Kidney (tissue), 14 donors: ENCODE data around the gene NCOR2. TPM values are rescaled to one million over a fixed set of nuclear protein-coding genes. Genes with fewer than 3 reads are reported as not detected.

Experiments
- DNase-seq, 5 donors: peaks; one replicate each; pipeline ENCODE4 v3.0.0-alpha.2; 2013 to 2020
- FAIRE-seq: peaks from 2 replicates; lab custom pipeline; 2012; peaks lifted over from hg19 to GRCh38; lab: Jason Lieb, UNC
- H3K27ac ChIP-seq, 2 donors: one replicate each; pipeline ENCODE4 v1.7.0; 2013; ENCODE audit warnings: low read depth in 2 of 2, low read length in 2 of 2, inconsistent platforms in 1 of 2
- H3K27me3 ChIP-seq: one replicate; pipeline ENCODE4 v1.7.1; 2013; ENCODE audit warnings: low read length, inconsistent platforms; ENCODE audit not compliant: control insufficient read depth, insufficient read depth
- H3K36me3 ChIP-seq, 3 donors: one replicate each; pipeline versions ENCODE4 v1.7.0 to v1.7.1; 2013; ENCODE audit warnings: low read length in 3 of 3, control low read depth in 1 of 3, inconsistent platforms in 1 of 3; ENCODE audit not compliant: insufficient read depth in 3 of 3, control insufficient read depth in 2 of 3
- H3K4me1 ChIP-seq, 3 donors: one replicate each; pipeline versions ENCODE4 v1.7.0 to v1.7.1; 2013; ENCODE audit warnings: low read length in 3 of 3, inconsistent platforms in 1 of 3, low read depth in 1 of 3; ENCODE audit not compliant: control insufficient read depth in 2 of 3, insufficient read depth in 2 of 3
- H3K4me3 ChIP-seq, 3 donors: one replicate each; pipeline versions ENCODE4 v1.7.0 to v1.8.1; 2013; ENCODE audit warnings: low read length in 3 of 3, control low read depth in 1 of 3, inconsistent platforms in 1 of 3
- H3K9ac ChIP-seq, 3 donors: one replicate each; pipeline versions ENCODE4 v1.7.0 to v1.7.1; 2013; ENCODE audit warnings: low read length in 3 of 3, control low read depth in 1 of 3, inconsistent platforms in 1 of 3
- H3K9me3 ChIP-seq, 3 donors: one replicate each; pipeline versions ENCODE4 v1.7.0 to v1.7.1; 2013; ENCODE audit warnings: low read length in 3 of 3, control low read depth in 1 of 3, inconsistent platforms in 1 of 3; ENCODE audit not compliant: control insufficient read depth in 2 of 3, insufficient read depth in 1 of 3
- CTCF ChIP-seq: IDR thresholded peaks from 3 replicates; pipeline ENCODE4 v1.5.1; 2012; ENCODE audit warnings: mild to moderate bottlenecking, moderate library complexity, borderline replicate concordance; ENCODE audit not compliant: insufficient read depth; ENCODE audit errors: extremely low read depth
- intact Hi-C: fragments of 100-400 bp; cut with DNase I; formaldehyde crosslinking; loops from one replicate; pipeline ENCODE4 v1.11.1; 2022
- polyA plus RNA-seq: library from polyadenylated mRNA; stranded (reverse); fragments of 350-450 nt; fragmentation: Illumina TruSeq; extraction: RNeasy Lipid Tissue Mini Kit (QIAGEN cat#74804); gene quantifications from one replicate; pipeline ENCODE4 v1.2.3, GENCODE V29; 2014; ENCODE audit warnings: low read depth, low replicate concordance; ENCODE audit not compliant: insufficient read depth
- total RNA-seq: library from RNA; stranded (reverse); fragmentation: NEBNext Ultra II Directional; extraction: Animal tissue kit (Norgen Biotek cat#: 25700); gene quantifications from one replicate; pipeline ENCODE4 v1.2.1, GENCODE V29; 2021
- donor health status: control.
- donor health status: control.
- donor health status: control.
- donor health status: control.
- donor health status: control.
- donor health status: DM: yes; HTN: yes; CAD: no.
- donor health status: Normal renal cell carcinoma (clear cell type).

Gene NCOR2
- total and polyA plus RNA-seq, 2 donors from 2014 or later = 18.7 to 205 TPM

- peak in 2 of 5 donors; percentile 52 to 90 for DNase-seq
Measured at GRCh38 chr12:124520265-124520701, 47.1 kb downstream of the NCOR2 start.

GRCh38 chr12:124519746-124520145 is 47.7 kb downstream of the NCOR2 start:
- peak in 1 of 5 donors; percentile 72 for DNase-seq
- no peak for FAIRE-seq
- intact Hi-C loops = no loop called here

More at GRCh38 chr12:124520265-124520701, 47.1 kb downstream of the NCOR2 start:
- Histone ChIP-seq H3K36me3 (peaks cover 3 to 4% (median 3%) of the 10 kb centered on the region in 3 donors), H3K27me3 (no peaks in the 10 kb centered on the region), H3K9ac (peak overlapping the region in 1 of 3 donors; percentile 55), H3K9me3 (no peaks in the 10 kb centered on the region), H3K4me3 (no peak overlapping the region), H3K4me1 (peaks cover 0 to 42% (median 39%) of the 10 kb centered on the region in 3 donors), H3K27ac (peak overlapping the region; percentile 99)
- no peak for TF ChIP-seq CTCF
- intact Hi-C loops = no loop called here
- FAIRE-seq = no peak

GRCh38 chr12:124518051-124518932 is 49.1 kb downstream of the NCOR2 start:
- H3K27ac ChIP-seq = peak overlapping the region; percentile 99
- TF ChIP-seq CTCF = no peak
- peaks cover 1 to 49% (median 39%) of the 10 kb centered on the region in 3 donors for H3K4me1 ChIP-seq
- intact Hi-C loops = no loop called here
- H3K9me3 ChIP-seq = no peaks in the 10 kb centered on the region
- H3K4me3 ChIP-seq = peak overlapping the region in 2 of 3 donors; percentile 4 to 78
- H3K9ac ChIP-seq = peak overlapping the region in 2 of 3 donors; percentile 26 to 85
- DNase-seq (peak; percentile 96 to 99 (median 99)), FAIRE-seq (peak; percentile 70)
- H3K27me3 ChIP-seq = no peaks in the 10 kb centered on the region
- H3K36me3 ChIP-seq = peaks cover 3 to 9% (median 5%) of the 10 kb centered on the region in 3 donors

More at GRCh38 chr12:124519746-124520145, 47.7 kb downstream of the NCOR2 start:
- no peak for TF ChIP-seq CTCF
- Histone ChIP-seq H3K36me3 (peaks cover 3 to 4% (median 3%) of the 10 kb centered on the region in 3 donors), H3K9ac (peak overlapping the region in 1 of 3 donors; percentile 55), H3K27ac (peak overlapping the region; percentile 99), H3K4me3 (no peak overlapping the region), H3K4me1 (peaks cover 0 to 42% (median 39%) of the 10 kb centered on the region in 3 donors), H3K27me3 (no peaks in the 10 kb centered on the region), H3K9me3 (no peaks in the 10 kb centered on the region)
